HG03442 (cell line): ENCODE measurements around the gene ESRRG.
"Not testable (repeated sequence)": the region's sequence is repeated elsewhere in the genome, so short reads cannot be mapped to it uniquely, and the experiment has no call there.

Experiments used
- ATAC-seq: cut with Tn5 transposase; IDR thresholded peaks from one replicate; pipeline ENCODE4 v1.9.1; 2021; ENCODE audit warnings: mild to moderate bottlenecking, moderate library complexity; ENCODE audit not compliant: unreplicated experiment

ESRRG gene

DNA sequence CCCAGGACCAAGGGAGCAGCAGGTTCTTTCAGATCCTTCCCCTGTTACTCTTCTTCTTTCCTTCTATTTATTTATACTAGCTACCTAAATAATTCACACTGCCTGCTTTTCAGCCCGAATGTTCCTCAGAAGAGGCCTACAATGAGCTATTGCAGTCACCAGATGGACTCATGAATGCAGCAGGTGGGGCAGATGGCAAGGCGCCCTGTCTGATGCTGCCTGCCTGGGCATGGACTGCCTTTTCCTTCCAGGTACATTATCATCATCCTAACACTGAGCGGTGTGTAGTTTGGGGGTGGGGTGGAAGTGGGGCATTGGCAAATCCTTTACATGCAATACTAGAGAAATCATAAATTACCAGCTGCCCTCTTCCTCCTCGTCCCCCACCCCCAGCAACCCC lies 17.6 kb downstream of the ESRRG start:
- no peak for ATAC-seq

DNA sequence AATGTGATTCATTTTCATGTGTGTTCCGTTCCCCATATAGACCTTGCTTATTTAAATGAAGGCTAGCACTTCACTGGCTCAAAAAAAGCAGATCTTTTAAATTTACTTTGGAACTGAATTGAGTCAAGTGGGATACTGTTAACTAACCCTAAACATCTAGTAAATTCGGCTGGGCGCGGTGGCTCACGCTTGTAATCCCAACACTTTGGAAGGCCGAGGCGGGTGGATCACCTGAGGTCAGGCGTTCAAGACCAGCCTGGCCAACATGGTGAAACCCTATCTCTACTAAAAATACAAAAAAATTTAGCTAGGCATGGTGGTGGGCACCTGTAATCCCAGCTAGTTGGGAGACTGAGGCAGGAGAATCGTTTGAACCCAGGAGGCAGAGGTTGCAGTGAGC lies 19.2 kb downstream of the ESRRG start:
- ATAC-seq, result not testable (repeated sequence)

DNA sequence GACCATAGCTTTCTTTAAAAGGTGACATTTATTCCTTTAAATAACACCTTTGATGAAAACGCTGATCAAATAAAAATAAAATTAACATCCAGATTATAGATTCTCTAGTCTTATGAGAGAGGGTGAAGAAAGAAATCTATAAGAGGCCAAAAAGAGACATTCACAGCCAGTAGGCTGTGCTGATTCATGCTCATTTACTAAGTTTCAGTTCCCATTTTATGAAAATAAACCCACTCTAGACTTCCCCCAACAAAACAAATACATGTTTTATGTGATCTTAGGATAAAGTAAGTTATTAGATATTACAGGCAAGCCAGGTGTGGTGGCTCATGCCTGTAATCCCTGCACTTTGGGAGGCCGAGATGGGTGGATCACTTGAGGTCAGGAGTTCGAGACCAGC lies 21.1 kb downstream of the ESRRG start:
- peak; percentile 89 for ATAC-seq

DNA sequence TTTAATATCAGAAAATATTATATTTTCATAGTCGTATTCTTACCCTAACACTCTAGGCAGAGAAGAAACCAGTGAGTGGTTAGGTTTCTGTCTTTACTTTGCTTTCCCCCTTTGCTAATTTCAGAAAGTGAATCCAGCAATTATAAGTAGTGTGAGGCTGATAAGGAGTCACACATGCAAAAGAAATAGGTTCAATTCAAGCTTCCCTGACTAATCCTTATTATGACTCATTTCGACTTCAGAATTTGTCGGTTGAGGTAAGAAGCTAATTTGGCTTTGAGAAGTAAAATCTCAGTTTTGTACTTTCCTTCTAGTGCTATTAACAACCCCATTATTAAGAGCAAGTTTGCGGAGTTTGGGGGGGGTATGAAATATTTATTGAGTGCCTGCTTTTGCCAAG lies 22.4 kb downstream of the ESRRG start:
- ATAC-seq, result no peak

DNA sequence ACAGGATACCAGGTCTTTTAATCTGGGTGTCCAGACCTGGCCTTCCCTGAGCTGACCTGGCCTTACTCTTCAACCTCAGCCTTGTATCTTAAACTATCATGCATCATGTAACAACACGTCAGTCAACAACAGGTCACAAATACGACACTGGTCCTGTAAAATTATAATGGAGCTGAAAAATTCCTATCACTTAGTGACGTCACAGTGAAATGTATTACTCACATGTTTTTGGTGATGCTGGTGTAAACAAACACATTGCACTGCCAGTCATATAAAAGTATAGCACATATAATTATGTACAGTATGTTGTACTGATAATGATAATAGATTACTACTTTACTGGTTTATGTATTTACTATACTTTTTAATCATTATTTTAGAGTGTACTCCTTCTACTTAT lies 31.5 kb downstream of the ESRRG start:
- no peak for ATAC-seq

DNA sequence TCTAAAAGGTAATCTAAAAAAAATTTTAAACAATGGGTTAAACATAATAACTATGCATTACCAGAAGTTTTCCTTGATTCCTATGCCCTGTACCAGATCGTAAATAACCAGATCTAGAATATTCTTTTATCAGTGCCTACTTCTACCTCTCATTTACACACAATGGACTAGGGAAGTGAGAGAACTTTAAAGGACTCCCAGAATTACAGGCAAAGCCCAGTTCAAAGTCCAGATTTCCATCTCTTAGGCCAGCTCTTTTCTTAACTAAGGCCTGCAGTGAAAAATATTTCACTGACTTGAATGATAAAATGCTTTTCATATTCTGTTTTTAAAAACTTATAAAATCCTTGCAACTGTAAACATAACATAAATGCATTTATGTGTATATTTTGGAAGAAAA lies 32.6 kb downstream of the ESRRG start:
- no peak for ATAC-seq

DNA sequence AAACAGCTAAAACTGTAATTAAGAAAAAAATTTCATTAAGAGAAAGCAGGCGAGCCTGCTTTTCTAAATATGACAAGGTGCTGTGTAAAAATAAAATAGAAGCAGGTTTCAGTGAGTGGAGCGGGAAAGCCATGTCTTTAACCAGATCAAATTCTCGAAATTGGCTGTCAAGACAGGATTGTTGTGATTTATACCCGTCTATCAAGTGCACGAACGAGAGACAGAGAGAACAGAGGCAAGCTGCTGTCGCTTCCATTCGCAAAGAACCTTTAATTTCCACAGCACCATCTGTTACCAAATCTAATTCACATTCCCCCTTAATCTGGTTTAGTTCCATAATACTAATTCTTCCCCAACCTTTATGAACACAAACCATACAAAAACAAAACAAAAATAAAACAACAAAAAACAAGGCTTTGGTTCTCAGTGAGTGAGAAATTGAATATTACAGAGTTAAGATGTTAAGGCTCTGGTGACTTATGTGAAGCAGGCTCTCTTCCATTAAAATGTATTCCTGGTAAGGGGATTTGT lies 35.0 kb downstream of the ESRRG start:
- no peak for ATAC-seq

DNA sequence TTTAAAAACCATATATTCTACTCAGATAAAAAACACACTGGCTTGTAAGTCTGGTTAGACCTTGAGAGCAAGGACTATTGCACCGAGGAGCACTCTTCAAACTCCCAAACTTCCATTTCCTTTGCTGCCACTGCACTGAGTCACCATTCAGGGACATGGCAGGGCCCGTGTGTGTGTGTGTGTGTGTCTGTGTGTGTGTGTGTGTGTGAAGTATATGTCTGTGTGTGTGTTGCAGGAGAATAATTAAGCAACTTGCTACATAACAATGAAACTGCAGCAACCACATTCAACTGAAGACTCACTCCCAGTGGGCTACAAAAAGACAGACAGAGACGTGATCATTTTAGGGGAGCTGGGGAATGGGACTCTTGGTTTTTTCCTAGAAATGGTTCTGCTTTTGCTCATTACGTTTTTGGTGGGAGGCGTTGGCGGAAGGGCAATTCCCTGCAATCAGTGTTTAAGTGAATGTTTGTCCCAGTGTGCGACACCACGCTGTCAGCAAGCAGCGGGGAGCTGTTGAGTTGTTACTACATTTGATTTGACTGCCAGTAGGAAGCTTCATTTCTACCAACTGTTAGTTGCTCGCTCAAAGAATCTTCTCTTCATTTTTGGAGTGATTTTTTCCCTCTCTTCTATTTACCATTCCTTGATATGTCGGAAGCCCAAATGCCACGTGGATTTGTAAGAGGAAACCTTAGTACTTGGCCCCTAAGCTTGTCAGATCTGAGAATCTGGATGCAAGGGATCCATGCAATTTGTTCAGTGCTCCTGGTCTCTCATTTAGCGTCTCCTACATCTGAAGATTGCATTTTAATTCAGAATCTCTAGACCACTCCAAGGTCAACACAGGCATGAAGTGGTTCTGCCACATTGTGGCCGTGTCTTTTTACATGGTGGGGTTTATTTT lies 36.1 kb downstream of the ESRRG start:
- ATAC-seq, result no peak

DNA sequence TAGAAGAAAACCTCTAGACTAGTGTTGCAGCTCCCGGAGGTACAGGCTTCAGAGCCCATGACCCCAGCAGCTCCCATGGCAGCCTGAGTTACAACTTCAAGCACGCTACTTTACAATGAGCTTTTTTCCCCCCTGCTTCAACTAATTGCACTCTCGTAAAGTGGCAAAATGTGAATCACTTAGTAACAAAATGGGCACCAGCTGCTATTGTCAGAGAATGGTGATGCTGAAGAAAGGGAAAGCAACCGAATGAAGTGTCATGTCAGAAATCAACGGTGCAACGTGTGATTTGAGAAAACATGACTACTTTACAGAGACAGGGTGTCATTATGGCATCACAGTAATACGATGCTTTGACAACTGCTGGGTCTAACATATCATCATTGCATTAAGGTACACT lies 40.5 kb downstream of the ESRRG start:
- no peak for ATAC-seq

DNA sequence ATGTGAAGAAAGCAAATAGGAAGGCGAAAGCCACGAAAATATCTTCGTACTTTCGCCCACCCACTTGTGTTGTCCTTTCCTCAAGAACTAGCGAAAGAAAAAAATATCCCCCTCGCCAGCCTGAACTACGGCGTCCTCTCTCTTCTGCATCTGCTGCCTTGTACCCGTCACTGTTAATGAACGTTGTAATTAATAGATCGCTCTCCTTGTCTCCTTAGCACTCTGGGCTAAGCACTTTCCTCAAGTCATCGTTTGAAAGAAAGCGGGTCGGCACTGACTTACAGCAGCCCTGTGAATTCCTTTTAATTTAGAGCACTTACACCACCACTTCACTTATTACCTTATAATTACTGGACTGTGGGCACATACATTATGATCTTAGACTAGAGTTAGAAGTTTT lies 44.1 kb downstream of the ESRRG start:
- ATAC-seq, result no peak

DNA sequence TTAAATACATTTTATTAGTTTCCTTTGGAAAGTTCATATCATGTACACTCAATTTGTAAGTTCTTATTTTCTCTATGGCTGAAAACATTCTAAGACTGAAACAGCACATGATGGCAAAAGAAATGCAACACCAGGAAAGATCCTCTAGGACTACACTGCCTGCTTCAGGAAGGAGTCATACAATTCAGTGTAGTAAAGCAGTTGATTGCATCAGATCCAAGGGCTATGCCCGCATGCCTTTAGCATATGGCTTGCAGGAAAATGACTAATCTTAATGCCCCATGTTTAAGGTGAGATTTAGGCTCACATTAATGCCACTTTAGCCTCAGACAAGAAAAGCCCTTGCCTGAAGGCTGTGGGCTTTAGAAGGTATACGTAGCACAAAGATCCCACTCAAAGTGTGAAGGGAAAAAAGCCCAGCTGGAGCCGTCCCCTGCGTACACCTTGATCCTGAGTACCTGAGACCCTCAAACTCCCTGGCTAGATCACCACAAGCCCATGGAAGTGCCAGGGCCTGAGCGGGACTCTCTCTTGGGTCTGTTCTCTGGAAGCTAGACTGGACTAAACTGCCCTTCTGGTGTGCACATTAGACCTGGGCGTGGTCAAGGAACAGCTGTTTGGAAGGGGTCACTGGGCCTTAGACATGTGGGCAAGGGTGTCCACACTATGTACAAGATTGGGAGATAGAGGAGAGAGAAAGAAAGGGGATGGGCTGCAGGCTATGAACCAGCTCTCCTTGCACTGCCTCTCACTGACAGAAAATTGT lies 52.9 kb downstream of the ESRRG start:
- ATAC-seq, result no peak

DNA sequence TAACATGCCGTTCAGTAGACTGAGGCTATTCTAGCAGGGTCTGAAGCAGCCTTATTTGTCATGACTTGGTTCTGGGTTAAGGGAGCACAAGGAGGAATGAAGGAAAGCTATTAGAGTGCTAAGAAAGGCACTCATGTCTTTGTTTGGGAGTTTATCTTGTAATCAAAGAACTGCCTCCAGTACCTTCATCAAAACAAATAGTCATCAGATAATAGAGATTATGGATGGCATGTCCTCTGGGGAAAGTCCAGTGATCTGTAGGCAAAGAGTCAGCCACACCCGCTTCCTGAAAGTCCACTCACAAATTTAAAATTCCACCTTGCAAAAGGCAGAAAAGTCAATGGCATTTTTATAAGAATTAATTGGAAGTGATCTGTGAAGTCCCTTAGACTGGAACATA lies 56.8 kb downstream of the ESRRG start:
- ATAC-seq, result no peak

DNA sequence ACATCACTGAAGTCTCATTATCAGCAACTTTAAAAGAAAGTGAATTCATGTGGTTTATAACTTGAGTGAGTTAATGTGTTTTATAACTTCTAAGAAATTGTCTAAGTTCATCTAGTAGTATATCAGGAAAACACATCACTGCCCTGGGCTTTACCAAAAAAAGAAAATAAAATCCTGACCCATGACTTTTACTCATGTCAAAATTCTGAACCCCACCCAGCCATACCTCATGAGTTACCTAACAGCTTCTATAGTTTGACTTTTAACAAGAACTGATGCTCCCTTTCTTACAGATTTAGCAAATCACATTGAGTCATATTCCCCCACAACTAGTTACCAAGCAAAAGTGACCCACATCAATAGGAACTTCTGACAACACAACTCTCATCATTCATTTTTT lies 57.4 kb downstream of the ESRRG start:
- no peak for ATAC-seq

DNA sequence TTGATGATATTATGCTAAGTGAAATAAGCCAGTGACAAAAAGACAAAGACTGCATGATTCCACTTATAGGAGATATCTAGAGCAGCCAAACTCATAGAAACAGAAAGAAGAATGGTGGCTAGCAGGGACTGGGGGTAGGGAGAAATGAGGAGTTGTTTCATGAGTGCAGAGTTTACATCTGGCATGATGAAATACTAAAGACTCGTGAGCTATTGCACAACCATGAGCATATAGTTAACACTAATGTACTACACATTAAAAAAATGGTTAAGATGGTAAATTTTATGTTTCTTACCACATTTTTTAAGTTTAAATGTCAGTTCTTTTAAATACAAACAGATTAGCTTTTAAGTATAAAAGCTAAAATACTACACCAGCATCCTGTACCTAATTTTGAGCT lies 57.8 kb downstream of the ESRRG start:
- no peak for ATAC-seq

DNA sequence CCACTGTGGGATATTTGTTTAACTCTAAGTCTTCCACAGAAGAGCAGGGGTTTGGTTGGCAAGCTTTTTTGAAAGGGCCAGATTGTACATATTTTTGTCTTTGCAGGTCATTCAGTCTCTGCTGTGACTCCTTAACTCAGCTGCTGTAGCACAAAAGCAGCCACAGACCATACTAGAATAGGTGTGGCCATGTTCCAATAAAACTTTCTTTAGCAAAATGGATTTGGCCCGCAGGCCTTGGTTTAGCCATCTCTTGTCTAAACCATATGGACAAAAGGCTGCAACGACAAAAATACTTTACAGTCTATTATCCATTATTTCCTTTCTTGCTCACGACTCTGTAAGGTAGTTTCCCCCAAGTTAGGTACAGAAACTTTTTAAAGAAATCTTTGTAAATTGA lies 60.5 kb downstream of the ESRRG start:
- ATAC-seq, result no peak

DNA sequence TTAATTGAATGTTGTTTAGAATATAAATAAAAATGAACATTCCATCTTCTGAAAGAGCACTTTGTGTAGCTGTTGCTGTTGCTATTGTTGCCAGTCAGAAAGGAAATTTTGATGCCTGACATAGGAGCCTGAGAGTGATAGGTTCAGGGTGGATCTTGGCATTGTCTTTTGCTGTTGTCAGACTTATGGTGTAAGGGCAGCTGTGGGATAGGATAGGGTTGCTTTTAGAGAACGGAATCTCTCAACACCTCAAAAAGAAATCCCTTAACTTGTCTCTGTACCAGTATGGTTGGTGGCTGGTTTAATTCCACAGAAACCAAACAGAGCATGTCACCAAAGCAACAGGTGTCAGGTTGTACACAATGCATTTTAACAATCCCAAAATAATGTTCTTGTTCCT lies 62.7 kb downstream of the ESRRG start:
- ATAC-seq, result no peak

DNA sequence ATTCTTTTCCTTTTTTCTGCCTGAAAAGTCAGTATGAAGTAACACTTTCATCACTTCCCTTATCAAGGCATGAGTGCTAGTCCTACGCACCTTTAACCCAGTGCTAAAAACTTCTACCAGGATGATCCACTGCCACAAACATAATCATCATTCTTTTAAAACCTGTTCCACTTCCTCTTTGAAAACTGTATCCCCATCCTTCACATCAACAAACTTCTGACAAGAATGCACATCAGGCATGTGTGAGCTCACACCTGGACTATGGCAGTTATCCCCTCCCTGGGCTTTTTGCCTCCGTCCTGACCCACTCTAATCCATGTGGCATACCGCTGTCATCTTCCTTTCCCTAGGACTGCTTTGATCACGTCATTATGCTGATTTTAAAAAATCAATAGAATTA lies 70.2 kb downstream of the ESRRG start:
- ATAC-seq, result no peak

DNA sequence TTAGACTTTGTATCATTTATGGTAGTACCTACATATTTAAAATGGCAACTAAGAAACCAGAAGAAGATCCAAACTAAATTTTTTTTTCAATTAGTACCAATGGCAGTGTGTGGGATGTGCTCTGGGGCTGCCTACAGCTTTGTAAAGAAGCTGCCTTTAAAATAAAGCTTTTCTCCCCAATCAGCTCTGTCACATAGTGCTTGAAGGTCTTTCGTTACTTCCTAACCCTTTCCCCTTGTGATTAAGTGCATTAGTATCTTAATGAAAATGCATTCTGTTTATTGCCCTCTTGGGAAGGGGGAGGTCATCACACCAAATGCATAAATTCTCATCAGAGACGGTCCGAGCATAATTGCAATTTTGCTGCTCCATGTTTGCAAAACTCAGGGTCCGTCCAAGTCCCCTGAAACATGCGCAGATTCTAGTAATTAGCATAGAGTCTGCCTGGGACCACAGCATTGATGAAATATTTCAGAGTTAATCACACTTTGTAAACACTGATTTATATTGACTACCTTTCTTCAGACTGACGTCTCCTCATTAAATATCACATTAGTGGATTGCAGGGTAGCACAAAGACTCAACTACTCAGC lies 71.3 kb downstream of the ESRRG start:
- no peak for ATAC-seq

DNA sequence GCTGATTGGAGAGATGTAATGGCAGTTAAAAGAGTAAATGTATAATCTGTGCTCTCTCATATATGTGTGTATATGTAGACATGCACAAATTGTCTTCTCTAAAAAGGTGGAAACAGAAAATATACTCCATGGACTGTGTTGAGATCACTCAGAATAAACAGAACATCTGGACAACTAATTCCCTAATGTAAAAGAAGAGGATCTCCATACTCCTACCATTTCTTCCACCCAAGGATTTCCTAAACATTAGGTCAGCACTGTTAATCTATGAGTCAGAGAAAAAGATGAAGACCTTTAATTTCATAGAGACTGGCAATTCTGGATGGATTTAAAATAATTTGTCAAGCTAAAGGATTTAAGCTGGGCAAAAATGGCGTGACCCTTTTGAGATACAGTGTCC lies 80.1 kb downstream of the ESRRG start:
- no peak for ATAC-seq

DNA sequence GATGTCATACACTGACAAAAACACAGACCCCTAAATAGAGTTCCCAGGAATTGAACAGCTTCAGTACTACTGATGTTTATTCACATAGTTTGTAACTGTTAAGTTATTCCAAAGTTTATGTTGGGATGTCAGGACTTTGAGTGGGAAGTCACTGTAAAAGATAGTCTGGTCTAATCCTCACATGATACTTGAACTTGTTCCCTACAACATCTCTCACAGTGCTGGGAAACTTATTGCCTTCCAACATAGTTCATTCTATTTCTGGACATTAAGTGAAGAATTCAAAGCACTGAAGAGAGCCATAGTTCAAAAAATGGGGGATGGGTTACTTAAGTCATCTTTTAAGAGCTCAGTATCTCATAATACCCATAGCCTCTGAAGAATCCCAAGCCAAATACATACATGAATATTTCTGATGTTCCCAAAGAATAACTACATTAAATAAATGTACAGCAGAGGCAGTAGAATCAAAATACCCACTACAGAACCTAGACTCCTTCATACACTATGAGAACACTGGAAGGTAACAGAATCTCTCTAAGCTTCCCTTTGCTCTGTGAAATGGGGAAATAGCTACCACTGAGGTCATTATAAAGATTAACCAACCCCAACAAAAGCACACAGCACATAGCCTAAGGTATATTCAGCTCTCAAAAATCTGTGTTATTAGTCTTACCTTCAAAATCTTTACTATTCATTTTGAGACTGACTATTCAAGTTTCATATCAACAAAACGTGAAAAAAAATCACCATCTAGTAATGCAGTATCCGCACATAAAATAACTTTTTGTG lies 81.4 kb downstream of the ESRRG start:
- ATAC-seq, result no peak

DNA sequence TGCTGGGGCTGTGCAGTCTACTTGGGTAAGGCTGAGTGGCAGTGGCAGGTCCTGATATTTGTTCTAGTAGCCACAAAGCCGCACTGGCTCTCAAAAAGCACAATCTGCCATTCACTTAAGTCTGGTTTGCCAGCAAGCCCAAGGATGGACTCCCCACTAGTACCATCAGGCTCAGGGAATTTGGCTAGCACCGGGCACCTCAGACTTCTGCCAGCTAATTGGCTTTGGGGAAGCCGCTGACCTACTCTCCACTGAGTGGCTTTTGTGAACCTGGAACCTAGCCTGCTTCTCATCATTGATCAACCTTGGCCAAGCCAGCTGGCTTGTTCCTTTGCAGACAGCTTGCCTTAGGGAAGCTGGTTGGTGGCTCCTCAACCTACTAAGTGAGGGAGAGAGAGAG lies 83.1 kb downstream of the ESRRG start:
- no peak for ATAC-seq
